AG10803 (cell line): Measurements from ENCODE around the gene ZNF418.
"Not testable (repeated sequence)": the region's sequence is repeated elsewhere in the genome, so short reads cannot be mapped to it uniquely, and the experiment has no call there.

Experiments used
- DNase-seq: peaks from one replicate; pipeline ENCODE4 v3.0.0; 2010; ENCODE audit warnings: low read depth
- H3K4me3 ChIP-seq: 2 replicates; pipeline ENCODE4 v1.5.1; 2011; ENCODE audit warnings: mild to moderate bottlenecking, low read length, control low read depth
- TF ChIP-seq, protein P1 (sequence below): conservative IDR thresholded peaks from 2 replicates; pipeline ENCODE4 v1.5.1; 2011; ENCODE audit warnings: mild to moderate bottlenecking, low read length, control low read depth, inconsistent platforms

The ZNF418 gene

DNA sequence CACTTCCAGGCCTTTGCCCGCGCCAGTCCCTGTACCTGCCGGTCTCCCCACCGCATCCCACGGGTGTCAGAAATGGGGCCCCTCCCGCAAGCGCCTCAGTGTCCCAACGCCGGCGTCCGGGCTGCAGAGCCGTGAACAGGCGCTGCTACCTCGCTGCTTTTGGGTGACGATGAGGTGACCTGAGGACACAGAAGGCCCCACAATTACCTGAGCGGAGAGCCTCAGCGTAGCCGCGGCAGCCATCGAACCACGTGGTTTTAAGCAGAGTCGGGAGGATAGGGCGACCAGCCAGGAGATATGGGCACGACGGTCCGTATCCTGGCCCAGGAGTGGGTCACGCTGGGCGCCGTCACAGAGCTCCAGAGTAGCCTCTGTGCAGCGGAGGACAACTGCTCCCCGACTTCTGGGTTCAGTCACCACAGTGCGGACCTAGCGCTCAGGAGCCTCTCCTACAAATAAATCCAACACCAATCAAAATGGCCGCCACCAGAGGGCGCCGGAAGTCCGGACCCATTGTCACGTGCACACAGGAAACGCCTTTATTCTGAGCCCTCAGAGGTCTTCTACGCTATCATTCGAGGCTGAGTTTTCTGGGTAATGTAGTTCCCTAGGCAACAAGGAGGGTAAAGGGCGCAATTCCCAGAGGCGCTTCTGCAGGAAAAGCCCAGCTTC lies 46.5 kb downstream of the ZNF418 start, which contains the start of gene ZNF814:
ZNF814 (minus strand) TSS at position 478 of the 672 bp plus-strand sequence; CDS start at position 243, 235 bp downstream.
- TF ChIP-seq, protein P1, sequence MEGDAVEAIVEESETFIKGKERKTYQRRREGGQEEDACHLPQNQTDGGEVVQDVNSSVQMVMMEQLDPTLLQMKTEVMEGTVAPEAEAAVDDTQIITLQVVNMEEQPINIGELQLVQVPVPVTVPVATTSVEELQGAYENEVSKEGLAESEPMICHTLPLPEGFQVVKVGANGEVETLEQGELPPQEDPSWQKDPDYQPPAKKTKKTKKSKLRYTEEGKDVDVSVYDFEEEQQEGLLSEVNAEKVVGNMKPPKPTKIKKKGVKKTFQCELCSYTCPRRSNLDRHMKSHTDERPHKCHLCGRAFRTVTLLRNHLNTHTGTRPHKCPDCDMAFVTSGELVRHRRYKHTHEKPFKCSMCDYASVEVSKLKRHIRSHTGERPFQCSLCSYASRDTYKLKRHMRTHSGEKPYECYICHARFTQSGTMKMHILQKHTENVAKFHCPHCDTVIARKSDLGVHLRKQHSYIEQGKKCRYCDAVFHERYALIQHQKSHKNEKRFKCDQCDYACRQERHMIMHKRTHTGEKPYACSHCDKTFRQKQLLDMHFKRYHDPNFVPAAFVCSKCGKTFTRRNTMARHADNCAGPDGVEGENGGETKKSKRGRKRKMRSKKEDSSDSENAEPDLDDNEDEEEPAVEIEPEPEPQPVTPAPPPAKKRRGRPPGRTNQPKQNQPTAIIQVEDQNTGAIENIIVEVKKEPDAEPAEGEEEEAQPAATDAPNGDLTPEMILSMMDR, result peak; percentile 41
- H3K4me3 ChIP-seq, result peak within 1 kb of the TSS; percentile 92
- peak; percentile 79 for DNase-seq

DNA sequence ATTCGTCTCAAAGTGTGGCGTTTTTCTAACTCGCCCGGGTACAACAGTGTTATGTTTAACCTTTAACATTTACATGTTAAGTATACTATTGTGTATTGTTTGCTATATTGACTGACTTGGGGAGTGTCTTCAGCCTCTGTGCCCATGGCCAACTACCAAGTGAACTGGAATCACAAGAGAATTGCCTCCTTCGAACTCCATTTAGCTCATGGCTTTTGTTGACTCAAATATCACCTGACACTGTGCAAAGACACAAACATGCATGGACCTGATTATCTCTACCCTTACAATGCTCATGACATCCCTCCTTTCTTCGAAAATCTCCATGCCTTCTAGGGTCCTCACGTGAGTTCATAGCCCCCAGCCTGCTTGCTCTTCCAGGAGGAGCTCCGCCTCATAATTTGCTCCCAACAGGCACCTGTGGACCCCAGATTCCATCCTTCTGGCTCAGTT lies 47.1 kb downstream of the ZNF418 start:
- H3K4me3 ChIP-seq, result peak overlapping the region; percentile 92
- TF ChIP-seq, protein P1, result no peak
- DNase-seq, result no peak

DNA sequence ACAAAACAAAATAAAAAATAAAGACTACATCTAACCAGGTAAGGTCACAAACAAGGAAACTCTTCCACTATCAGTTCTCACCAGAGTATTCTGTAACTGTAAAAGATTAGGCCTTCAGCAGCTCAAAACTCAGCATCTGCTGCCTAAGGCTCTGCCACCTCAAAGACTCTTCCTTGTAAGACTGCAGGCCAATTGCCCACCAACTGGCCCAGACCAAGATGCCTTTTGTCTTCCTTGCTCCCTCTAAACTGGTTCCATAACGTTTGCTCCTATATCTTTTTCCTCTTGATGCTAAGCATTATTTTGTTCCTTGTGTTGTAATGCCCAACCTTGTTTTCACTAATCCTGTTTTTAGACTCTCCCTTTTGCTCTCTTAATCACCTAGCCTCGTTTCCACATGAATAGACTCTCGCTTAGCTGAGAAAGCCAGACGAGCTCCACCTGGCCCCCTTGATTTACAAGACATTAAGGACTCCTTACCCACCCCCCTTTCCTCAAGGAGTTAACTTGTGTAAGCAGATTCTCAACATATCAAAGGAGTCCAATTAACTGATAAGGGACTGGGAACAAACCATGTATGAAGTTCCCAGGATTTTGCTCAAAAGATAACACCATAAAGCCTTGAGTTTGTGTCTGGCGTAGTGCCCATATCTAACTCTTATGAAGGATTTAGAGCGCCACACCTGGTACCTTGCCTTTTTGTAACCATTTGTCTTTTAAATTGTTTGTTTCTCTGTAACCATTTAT lies 47.8 kb downstream of the ZNF418 start:
- no peak overlapping the region for H3K4me3 ChIP-seq
- DNase-seq, result no peak
- TF ChIP-seq, protein P1, result no peak

DNA sequence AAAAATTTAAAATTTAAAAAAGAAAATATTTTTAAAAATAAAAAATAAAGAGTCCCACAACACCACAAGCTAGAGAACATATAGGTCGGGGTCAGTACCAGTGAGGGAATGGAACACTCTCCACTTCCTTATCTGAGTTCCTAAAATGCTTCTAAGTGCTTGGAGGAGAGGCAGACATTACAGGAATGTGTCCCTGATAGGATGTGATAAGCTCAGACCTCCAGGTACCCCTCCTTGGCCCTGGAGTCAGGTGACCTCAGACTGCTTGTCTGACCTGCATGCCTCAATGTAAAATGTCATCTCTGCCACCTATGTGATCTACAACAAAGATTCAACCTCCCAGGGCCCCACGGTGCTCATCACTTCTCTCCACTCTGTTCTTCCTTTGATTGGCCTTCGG lies 49.2 kb downstream of the ZNF418 start:
- TF ChIP-seq, protein P1, result no peak
- no peak overlapping the region for H3K4me3 ChIP-seq
- DNase-seq, result no peak

DNA sequence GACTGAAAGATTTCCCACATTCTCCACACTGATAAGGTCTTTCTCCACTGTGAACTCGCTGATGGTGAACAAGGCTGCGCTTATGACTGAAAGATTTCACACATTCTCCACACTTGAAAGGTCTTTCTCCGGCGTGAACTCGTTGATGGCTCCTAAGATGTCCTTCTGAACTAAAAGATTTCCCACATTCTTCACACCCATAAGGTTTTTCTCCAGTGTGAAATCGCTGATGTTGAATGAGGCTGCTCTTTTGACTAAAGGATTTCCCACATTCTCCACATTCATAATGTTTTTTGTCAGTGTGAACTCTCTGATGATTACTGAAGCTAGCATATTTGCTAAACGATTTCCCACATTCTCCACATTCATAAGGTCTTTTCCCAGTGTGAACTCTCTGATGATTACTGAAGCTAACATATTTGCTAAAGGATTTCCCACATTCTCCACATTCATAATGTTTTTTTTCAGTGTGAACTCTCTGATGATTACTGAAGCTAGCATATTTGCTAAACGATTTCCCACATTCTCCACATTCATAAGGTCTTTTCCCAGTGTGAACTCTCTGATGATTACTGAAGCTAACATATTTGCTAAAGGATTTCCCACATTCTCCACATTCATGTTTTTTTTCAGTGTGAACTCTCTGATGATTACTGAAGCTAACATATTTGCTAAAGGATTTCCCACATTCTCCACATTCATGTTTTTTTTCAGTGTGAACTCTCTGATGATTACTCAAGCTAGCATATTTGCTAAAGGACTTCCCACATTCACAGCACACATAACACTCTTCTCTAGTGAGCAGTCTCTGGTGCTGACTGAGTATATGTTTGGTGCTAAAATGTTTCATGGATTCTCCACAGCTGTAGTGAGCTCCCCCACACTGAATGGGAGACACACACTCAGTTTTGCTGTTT lies 61.1 kb downstream of the ZNF418 start:
- not testable (repeated sequence) for H3K4me3 ChIP-seq, DNase-seq

DNA sequence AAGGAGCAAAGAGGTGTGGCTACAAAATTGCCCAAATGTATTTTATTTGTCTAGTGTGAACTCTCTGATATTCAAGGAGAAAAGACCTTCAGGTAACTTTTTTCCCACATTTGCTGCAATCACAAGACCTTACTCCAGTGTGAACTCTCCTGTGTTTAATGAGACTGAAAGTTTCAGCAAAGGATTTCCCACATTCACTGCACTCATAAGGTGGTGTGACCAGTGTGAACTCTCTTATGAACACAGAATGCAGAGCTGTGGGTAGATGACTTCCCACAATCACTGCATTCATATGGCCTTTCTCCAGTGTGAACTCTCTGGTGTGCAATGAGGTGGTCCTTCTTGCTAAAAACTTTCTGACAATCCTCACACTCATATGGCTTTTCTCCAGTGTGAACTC lies 62.8 kb downstream of the ZNF418 start:
- DNase-seq, result peak; percentile 8
- H3K4me3 ChIP-seq, result no peak overlapping the region
- TF ChIP-seq, protein P1, result no peak
